Measurements from ENCODE around the gene TNNT2.

The TNNT2 gene

GRCh38 chr1:201331166-201331565 lies 46.3 kb downstream of the TNNT2 start:
- no peak overlapping the region for H3K4me3 ChIP-seq (replicated peaks; ENCODE audit: low read depth, low read length)
- no peak for DNase-seq (ENCODE audit: extremely low read depth, low read depth)
- TF ChIP-seq CTCF (IDR thresholded peaks at IDR 0.05; ENCODE audit: low read depth, low read length, missing control alignments) = no peak

DNA sequence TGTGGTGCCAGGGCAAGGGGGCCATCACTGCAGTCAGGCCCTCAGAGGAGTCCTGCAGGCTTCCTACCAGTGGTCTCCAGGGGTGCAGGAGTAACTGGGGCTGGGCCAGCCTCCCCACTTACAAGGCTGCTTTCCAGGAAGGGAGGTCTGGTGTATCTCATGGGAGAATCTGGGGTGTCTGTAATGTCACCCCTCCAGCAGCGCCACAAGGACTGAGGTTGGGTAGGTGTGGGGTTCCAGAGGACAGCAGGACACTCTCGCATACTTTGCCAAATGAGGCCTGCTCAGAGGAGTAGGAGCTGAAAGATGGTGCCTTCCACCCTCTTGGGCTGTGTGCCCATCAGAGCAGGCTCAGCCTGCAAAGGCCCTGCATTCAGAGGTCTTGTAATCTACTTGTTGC lies 46.9 kb downstream of the TNNT2 start:
- no peak overlapping the region for H3K4me3 ChIP-seq (replicated peaks; ENCODE audit: low read depth, low read length)
- no peak for DNase-seq (ENCODE audit: extremely low read depth, low read depth)
- no peak for TF ChIP-seq CTCF (IDR thresholded peaks at IDR 0.05; ENCODE audit: low read depth, low read length, missing control alignments)

DNA sequence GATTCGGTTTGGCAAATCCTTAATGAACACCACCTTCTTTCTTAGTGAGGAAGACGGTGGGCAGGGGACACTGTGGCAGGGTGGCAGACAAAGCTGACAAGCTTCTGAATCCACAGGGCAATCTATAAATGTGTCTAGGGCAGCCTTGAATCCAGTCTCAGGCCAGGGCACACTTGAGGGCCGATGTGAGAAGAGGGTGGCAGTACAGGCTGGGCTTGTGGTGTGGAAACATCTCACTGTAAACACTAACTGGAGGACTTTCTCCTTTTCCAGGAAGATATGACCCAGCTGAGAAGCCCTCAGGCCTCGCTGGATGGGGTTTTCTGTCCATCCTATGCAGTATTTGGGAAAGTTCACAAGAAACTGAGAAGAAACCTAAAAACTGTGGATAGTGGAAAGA lies 47.7 kb downstream of the TNNT2 start:
- no peak for DNase-seq (ENCODE audit: extremely low read depth, low read depth)
- H3K4me3 ChIP-seq (replicated peaks; ENCODE audit: low read depth, low read length) = no peak overlapping the region
- TF ChIP-seq CTCF (IDR thresholded peaks at IDR 0.05; ENCODE audit: low read depth, low read length, missing control alignments) = no peak

DNA sequence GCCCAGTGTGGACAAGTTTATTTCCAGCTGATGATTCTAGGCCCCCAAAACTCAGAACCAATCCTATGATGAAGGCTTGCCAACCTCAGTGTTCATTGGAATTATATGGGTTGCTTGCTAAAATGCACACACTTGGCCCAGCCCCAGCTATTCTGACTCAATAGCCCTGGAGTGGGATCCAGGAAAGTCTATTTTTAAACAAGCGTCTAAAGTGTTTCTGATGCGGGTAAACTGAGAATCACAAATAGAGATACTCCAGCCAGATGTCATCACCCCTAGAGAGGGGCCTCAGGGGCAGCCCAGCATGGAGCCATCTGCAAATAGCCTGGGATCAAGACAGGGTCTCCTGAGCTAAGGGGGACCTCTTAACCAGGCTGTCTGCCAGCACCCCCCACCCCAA lies 48.2 kb downstream of the TNNT2 start:
- H3K4me3 ChIP-seq (replicated peaks; ENCODE audit: low read depth, low read length) = no peak overlapping the region
- DNase-seq (ENCODE audit: extremely low read depth, low read depth) = no peak
- TF ChIP-seq CTCF (IDR thresholded peaks at IDR 0.05; ENCODE audit: low read depth, low read length, missing control alignments) = no peak

DNA sequence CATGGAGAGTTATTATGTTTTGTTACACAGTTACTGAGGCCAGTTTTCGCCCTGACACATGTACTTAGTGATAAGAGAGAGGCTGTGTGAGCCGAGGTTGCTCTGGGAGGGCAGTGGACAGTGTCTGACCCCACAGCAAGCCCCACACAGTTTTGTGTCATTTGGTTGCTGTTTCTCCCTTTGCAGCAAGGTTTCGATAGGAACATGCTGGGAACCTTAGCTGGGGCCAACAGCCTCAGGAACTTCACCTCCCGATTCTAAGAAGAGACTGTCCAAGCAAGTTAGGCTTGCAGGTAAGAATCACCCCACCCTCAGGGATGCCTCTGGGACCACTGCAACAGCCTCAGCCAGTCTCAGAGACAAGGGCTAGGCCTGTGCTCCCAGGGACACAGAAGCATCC lies 48.9 kb downstream of the TNNT2 start:
- no peak for TF ChIP-seq CTCF (IDR thresholded peaks at IDR 0.05; ENCODE audit: low read depth, low read length, missing control alignments)
- H3K4me3 ChIP-seq (replicated peaks; ENCODE audit: low read depth, low read length) = no peak overlapping the region
- no peak for DNase-seq (ENCODE audit: extremely low read depth, low read depth)

- no peak for TF ChIP-seq CTCF (IDR thresholded peaks at IDR 0.05; ENCODE audit: low read depth, low read length, missing control alignments)
- DNase-seq (ENCODE audit: extremely low read depth, low read depth) = no peak
- H3K4me3 ChIP-seq (replicated peaks; ENCODE audit: low read depth, low read length) = no peak overlapping the region
These were observed 49.7 kb downstream of the TNNT2 start for GRCh38 chr1:201327687-201328240.

GRCh38 chr1:201326710-201327109 lies 50.8 kb downstream of the TNNT2 start:
- H3K4me3 ChIP-seq (replicated peaks; ENCODE audit: low read depth, low read length) = no peak overlapping the region
- no peak for DNase-seq (ENCODE audit: extremely low read depth, low read depth)
- no peak for TF ChIP-seq CTCF (IDR thresholded peaks at IDR 0.05; ENCODE audit: low read depth, low read length, missing control alignments)

Data from HFF-Myc (cell line).